ENCODE results near the gene SLC5A7.

- TF ChIP-seq POLR2A (IDR thresholded peaks at IDR 0.05; ENCODE audit: low read depth, low read length) (no peak), POLR2AphosphoS5 (IDR thresholded peaks at IDR 0.05; ENCODE audit: low read depth, low read length) (no peak), TAF1 (IDR thresholded peaks at IDR 0.05; ENCODE audit: low read depth, low read length) (no peak), SPI1 (IDR thresholded peaks at IDR 0.05; ENCODE audit: low read depth, low read length) (no peak)
These were observed 43.6 kb downstream of the SLC5A7 start for GRCh38 chr2:108029912-108030311.
